Measurements from ENCODE around the gene ATP8B4. TPM values are rescaled to one million over a fixed set of nuclear protein-coding genes. Genes with fewer than 3 reads are reported as not detected.

The ATP8B4 gene
- polyA plus RNA-seq, 1 experiment, result 1.0 TPM

GRCh38 chr15:49934487-49934886 is 184.5 kb downstream of the ATP8B4 start:
- Histone ChIP-seq H3K27ac (ENCODE audit: low read depth, low read length) (no peak overlapping the region), H3K9me3 (ENCODE audit: control insufficient read depth, insufficient read depth, low read length) (no peaks in the 10 kb centered on the region), H3K4me3 (ENCODE audit: low read depth, low read length) (no peak overlapping the region), H3K27me3 (ENCODE audit: control insufficient read depth, insufficient read depth, low read length) (no peaks in the 10 kb centered on the region)
- POLR2A ChIA-PET, result no interaction called here
- no peak for TF ChIP-seq CTCF (IDR thresholded peaks at IDR 0.05; ENCODE audit: low read depth, low read length)
- no peak for DNase-seq (ENCODE audit: low read depth, low spot score)
- CTCF ChIA-PET, result no interaction called here

GRCh38 chr15:49927189-49927861 is 191.7 kb downstream of the ATP8B4 start:
- TF ChIP-seq CTCF (IDR thresholded peaks at IDR 0.05; ENCODE audit: low read depth, low read length), result no peak
- no peaks in the 10 kb centered on the region for H3K27me3 ChIP-seq (ENCODE audit: control insufficient read depth, insufficient read depth, low read length)
- CTCF ChIA-PET, result no interaction called here
- peak overlapping the region; percentile 47 for H3K27ac ChIP-seq (ENCODE audit: low read depth, low read length)
- POLR2A ChIA-PET, result no interaction called here
- H3K4me3 ChIP-seq (ENCODE audit: low read depth, low read length), result no peak overlapping the region
- DNase-seq (ENCODE audit: low read depth, low spot score), result peak; percentile 27
- no peaks in the 10 kb centered on the region for H3K9me3 ChIP-seq (ENCODE audit: control insufficient read depth, insufficient read depth, low read length)

GRCh38 chr15:49926740-49927139 is 192.3 kb downstream of the ATP8B4 start:
- ChIA-PET POLR2A (no interaction called here), CTCF (no interaction called here)
- no peak for TF ChIP-seq CTCF (IDR thresholded peaks at IDR 0.05; ENCODE audit: low read depth, low read length)
- Histone ChIP-seq H3K9me3 (ENCODE audit: control insufficient read depth, insufficient read depth, low read length) (no peaks in the 10 kb centered on the region), H3K27ac (ENCODE audit: low read depth, low read length) (no peak overlapping the region), H3K4me3 (ENCODE audit: low read depth, low read length) (no peak overlapping the region), H3K27me3 (ENCODE audit: control insufficient read depth, insufficient read depth, low read length) (no peaks in the 10 kb centered on the region)
- no peak for DNase-seq (ENCODE audit: low read depth, low spot score)

GRCh38 chr15:49923671-49924070 is 195.4 kb downstream of the ATP8B4 start:
- Histone ChIP-seq H3K9me3 (ENCODE audit: control insufficient read depth, insufficient read depth, low read length) (no peaks in the 10 kb centered on the region), H3K4me3 (ENCODE audit: low read depth, low read length) (no peak overlapping the region), H3K27ac (ENCODE audit: low read depth, low read length) (no peak overlapping the region), H3K27me3 (ENCODE audit: control insufficient read depth, insufficient read depth, low read length) (no peaks in the 10 kb centered on the region)
- POLR2A ChIA-PET, result no interaction called here
- DNase-seq (ENCODE audit: low read depth, low spot score), result no peak
- CTCF ChIA-PET, result no interaction called here
- TF ChIP-seq CTCF (IDR thresholded peaks at IDR 0.05; ENCODE audit: low read depth, low read length), result no peak

GRCh38 chr15:49919034-49919433 is 200.0 kb downstream of the ATP8B4 start:
- TF ChIP-seq CTCF (IDR thresholded peaks at IDR 0.05; ENCODE audit: low read depth, low read length), result no peak
- no peak for DNase-seq (ENCODE audit: low read depth, low spot score)
- POLR2A ChIA-PET, result no interaction called here
- CTCF ChIA-PET, result no interaction called here
- Histone ChIP-seq H3K27ac (ENCODE audit: low read depth, low read length) (no peak overlapping the region), H3K4me3 (ENCODE audit: low read depth, low read length) (no peak overlapping the region), H3K9me3 (ENCODE audit: control insufficient read depth, insufficient read depth, low read length) (no peaks in the 10 kb centered on the region), H3K27me3 (ENCODE audit: control insufficient read depth, insufficient read depth, low read length) (no peaks in the 10 kb centered on the region)
